Hepatic stellate cell (primary cell): ENCODE results near the gene GRIN3B.
A peak's percentile ranks its signal among the peaks of the same experiment; 100 is the strongest.

ENCODE experiments used
- DNase-seq: peaks from one replicate; pipeline ENCODE4 v3.0.0; 2011; ENCODE audit warnings: low spot score

The GRIN3B gene

DNA sequence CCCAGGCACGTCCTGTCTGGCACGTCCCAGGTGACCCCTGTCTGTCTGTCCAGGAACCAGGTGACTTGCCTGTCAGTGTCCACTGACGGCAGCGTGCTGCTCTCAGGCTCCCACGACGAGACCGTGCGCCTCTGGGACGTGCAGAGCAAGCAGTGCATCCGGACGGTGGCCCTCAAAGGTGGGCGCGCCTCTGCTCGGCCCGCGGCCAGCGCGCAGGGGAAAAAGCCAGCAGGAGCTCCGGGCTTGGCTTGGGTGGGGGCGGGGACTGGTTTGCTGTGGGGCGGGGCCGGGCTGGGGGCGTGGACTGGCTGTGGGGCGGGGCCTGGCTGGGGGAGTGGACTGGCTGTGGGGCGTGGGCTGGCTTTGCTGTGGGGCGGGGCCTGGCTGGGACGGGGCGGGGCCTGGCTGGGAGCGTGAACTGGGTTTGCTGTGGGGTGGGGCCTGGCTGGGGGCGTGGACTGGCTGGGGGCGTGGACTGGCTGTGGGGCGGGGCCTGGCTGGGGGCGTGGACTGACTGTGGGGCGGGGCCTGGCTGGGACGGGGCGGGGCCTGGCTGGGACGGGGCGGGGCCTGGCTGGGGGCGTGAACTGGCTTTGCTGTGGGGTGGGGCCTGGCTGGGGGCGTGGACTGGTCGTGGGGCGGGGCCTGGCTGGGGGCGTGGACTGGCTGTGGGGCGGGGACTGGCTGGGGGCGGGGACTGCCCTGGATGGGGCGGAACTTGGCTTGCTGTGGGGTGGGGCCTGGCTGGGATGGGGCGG is 8.9 kb upstream of the GRIN3B start:
- no peak for DNase-seq

DNA sequence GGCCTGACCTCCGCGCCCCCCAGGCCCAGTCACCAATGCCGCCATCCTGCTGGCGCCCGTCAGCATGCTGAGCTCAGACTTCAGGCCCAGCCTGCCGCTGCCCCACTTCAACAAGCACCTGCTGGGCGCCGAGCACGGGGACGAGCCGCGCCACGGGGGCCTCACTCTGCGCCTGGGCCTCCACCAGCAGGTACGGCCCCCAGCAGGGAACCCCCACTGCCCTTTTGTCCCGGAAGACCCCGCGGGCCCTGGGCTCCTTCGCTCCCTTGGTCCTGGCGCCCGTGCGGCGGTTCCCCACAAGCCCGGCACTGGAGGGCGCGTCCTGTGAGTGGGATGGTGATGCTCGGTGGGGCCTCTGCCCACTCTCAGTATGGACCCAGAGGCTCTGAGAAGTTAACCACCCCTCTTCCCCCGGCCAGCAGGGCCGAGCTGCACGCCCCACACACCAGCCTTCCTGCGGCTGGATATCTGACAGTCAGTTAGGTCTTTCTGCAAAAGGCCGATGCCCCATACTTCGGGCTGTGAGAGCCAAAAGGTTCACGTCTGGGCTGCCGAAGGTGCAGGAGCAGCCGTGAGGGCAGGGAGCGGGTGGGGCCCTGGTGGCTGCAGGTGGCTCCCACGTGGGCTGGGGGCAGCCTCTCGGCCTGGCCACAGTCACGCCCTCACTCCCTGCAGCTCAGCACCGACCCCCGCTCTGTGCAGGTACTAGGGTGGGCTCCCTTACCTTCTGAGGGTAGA is 8.1 kb upstream of the GRIN3B start:
- no peak for DNase-seq

DNA sequence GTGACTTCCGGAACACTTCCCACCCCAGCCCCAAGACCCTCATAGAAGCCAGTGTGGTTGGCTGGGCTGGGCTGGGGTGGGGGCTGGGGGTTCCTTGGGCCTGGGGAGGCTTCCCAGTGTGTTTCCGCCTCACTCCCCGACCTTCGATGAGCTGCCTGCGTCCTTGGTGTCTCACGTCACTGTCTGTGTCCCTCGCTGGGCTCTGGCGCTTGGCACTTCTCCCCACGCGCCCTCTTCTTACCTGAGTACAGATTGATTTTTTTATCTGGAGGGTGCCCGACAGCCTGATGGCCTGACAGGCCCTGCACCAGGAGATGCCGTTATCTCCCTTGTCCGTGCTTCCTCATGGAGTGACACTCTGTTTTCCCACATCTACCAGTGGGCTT is 7.6 kb upstream of the GRIN3B start:
- DNase-seq, result no peak

DNA sequence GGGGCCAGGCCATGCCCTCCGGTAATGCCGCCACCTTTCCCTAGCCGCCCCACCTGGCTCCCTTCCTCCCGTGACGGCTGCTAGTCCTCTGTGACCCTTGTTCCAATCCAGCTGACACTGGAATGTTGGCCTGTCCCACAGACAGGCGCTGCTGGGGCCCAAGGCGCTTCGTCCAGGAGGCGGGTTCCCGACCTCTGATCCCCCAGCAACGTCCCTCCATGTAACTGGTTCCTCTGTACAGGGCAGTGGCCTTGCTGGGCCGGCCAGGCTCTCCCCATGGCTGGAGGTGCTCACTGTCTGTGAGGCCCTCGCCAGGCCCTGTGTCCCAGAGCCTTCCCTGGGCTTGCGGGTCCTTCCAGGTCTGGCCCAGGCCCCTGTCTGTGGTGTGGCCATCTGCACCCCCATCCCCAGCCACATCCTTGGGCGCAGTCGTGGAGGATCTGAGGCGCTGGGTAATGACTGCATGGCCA is 6.8 kb upstream of the GRIN3B start:
- DNase-seq, result no peak

DNA sequence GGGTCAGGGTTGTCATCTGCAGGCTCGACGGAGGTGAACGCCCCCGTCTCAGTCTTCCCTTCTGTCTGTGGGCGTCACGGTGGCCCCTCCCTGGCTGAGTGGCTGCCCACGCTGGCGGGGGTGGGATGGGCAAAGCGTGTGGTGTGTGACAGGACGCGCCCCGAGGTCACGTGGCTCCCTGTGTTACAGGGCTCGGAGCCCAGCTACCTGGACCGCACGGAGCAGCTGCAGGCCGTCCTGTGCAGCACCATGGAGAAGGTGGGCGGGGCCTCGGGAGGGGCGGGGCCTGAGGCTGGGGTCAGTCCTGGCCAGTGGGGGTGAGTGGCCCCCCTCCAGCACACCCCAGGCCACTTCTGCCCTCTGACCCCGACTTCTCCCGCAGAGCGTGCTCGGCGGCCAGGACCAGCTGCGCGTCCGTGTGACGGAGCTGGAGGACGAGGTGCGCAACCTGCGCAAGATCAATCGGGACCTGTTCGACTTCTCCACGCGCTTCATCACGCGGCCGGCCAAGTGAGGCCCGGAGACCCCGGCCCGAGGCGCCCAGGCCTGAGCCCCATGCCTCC is 6.3 kb upstream of the GRIN3B start:
- no peak for DNase-seq

DNA sequence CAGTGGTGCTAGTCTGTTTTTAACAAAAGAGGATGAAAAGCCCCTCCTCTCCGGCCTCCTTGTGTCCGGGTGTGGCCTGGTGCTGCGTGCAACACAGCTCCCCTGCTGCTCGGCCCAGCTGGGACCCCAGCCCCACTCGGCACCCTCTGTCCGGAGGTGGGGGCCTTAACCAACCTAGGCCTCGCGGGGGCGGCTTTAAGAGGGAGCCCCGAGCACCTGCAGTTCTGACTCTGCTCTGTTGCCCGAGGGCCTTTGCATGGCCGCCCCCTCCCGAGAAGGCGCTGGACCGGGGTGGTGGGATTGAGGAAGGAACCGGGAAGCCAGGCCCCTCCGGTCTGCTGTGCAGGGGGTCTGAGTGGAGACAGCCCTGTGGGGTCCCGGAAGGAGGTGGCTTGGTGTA is 5.7 kb upstream of the GRIN3B start:
- no peak for DNase-seq

DNA sequence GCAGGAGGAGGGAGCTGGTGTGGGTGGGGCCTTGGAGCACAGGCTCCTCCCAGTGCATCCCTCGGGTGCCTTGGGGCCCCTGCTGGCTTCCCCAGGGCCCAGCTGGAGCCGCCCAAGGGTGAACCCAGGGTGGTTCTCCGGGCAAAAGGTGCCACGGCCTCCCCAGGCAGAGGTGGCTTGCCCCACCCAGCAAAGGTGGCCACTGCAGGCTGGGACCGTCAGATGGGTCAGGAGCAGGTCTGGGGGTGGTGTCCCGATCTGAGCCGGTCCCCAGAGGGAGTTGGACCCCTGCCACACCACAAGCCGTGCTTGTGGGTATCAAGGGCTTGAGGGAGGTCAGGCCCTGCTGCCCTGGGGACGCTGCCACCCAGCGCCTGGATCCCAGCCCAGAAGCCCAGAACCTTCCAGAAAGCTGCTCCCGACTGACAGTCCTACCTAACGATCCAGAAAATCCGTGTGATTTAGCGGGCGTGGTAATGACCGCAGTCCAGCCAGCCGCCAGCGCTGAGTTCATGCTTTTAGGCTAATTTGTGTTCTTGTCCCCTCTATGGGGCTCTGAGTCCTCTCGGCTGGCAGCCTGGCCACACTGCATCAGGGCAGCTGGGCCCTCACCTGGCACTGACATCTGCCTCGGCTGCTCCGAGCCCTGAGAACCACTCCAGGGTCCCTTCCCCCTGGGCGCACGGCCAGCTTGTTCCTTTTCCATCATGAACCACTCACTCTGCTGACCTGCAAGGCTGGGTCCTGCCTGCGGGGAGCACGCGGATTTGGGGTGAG is 5.0 kb upstream of the GRIN3B start:
- DNase-seq, result no peak

DNA sequence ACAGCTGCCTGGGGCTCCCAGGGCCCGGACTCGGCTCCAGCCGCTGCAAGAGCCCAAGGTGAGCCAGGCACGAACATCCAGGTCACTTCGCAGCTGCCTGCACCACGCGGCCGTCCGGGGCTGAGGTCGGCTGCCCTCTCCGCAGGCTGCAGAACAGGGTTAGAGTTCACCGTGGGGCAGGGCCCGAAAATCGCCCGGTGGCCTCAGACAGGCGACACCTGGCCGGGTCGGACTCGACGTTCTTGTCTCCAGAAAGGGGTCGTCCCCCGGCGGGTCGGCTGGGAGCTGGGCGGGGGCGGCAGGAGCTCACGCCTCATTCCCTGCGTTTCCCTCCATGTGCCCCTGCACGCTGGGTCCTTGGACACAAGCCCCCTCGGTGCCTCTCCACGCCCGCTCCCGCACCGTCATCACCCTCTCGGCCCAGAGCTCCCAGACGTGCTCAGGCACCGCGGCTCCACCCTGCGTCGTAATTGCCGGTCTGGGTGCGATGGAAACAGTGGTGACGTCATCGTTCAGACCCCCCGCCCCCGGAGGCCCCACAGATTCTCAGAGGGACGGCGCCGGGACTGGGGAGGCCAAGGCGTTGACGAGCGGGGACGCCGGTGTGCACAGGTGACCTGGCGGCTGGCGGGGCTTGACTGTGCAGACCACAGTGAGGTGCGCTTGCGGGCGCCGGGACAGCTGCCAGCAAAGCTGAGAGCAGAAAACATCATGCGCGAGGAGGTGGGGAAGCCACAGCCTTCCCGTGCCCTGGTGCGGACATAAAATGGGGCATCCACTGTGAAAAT is 4.0 kb upstream of the GRIN3B start:
- peak; percentile 77 for DNase-seq

DNA sequence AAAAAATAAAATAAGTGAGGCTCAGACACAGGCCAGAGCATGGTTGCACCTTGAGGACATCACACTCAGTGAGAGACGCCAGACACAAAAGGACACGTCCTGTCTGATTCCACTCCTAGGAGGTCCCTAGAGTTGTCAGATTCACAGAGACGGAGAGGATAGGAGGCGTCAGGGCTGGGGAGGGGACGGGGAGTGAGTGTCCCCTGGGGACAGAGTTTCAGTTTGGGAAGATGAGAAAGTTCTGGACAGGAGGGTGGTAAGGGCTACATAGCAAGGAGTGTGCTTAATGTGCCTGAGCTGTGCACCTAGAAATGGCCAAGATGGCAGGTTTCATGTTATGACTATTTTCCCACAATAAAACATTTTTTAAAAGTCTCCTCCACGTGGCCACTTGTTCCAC is 2.2 kb upstream of the GRIN3B start:
- no peak for DNase-seq

DNA sequence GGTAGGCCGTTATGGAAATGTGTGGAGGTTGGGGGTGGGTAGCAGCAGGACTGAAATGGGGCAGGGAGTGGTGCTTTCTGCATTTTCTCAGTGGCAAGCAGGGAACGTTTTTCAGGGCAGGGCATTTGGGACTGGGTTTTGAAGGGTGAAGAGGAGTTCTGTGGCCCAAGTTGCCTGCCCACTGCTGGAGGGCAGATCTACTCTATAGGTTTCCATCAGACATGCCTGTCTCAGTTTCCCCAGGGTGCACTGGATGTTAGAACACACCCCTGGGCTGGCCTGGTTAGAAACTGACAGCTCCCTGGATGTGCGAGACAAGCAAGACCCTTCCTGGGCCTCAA is 870 bp upstream of the GRIN3B start:
- DNase-seq, result no peak

DNA sequence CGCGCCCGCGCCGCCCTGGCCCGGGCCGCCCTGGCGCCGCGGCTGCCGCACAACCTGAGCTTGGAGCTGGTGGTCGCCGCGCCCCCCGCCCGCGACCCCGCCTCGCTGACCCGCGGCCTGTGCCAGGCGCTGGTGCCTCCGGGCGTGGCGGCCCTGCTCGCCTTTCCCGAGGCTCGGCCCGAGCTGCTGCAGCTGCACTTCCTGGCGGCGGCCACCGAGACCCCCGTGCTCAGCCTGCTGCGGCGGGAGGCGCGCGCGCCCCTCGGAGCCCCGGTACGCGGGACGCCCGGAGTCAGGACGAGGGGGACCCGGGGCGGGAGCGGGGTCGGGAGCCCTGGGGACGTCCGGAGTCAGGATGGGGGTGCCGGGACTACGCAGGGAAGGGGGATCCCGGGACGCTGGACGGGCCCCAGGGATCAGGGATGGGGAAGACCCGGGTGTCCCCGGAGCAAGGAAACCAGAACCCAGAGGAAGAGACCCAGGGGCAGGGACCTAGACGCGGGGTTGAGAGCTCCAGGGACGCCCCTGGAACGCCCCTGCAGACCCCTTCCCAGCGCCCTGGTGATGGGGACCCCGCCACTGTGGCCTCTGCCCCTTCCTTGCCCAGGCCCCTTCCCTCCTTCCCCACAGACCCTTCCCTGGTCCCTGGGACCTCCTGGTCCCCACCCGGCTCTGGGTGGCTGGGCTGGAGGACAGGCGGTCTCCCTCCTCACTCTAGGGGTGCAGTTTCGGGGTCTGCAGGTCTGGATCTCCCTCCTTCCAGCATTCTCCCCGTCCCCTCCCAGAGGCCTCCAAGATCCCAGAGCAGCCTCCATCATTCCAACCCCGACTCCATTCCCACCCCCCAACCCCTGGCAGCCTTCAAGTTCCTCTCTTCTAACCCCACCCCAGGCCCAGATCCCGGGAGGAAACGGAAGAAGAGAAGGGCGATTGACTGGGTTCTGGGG is 645 bp downstream of the GRIN3B start:
- peak; percentile 45 for DNase-seq

DNA sequence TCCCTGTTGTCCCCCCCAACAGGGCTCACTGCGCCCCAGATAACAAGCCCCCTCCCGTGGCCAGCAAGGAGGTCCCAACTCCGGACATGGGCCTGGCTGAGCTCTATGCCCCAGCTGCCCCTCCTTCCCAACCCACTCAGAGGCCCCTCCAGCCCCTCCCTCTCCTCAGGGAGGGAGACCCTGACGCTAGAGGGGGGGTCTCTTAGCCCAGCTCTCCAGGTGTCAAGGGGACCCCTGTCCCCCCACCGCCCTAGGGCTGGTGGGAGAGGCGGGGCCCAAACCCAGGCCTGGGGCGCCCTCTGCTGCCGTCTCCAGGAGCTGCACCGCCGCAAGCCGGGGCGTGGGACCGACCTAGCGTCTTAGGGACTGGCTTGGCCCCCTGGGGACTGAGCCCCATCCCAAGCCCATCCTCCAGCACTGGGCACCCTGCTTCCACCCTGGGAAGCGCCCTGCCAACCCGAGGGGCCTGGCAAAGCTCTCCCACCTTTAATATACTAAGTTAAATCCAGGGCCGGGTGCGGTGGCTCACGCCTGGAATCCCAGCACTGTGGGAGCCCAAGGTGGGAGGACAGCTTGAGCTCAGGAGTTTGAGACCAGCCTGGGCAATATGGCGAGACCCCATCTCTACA is 1.4 kb downstream of the GRIN3B start:
- peak; percentile 76 for DNase-seq

DNA sequence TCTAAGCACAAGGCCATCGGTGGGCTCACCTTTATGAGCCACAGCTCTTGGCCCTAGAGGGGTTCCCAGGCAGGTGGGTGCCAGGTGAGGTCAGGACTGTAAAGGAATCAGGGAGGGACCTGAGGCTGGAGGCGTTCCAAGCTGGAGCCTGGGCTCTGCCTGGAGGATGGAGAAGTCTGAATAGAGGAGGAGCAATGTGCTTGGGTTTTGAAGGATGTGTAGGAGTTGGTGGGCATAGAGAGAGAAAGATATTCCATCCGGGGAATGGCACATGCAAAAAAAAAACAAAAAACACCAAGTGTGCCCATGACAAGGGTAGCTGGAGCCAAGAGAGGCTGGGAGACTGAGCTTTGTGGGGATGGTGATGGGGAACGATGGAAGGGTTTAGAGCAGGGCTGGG is 2.4 kb downstream of the GRIN3B start:
- no peak for DNase-seq

DNA sequence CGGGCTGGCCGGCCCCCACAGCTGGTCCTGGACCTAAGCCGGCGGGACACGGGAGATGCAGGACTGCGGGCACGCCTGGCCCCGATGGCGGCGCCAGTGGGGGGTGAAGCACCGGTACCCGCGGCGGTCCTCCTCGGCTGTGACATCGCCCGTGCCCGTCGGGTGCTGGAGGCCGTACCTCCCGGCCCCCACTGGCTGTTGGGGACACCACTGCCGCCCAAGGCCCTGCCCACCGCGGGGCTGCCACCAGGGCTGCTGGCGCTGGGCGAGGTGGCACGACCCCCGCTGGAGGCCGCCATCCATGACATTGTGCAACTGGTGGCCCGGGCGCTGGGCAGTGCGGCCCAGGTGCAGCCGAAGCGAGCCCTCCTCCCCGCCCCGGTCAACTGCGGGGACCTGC is 3.1 kb downstream of the GRIN3B start:
- no peak for DNase-seq

DNA sequence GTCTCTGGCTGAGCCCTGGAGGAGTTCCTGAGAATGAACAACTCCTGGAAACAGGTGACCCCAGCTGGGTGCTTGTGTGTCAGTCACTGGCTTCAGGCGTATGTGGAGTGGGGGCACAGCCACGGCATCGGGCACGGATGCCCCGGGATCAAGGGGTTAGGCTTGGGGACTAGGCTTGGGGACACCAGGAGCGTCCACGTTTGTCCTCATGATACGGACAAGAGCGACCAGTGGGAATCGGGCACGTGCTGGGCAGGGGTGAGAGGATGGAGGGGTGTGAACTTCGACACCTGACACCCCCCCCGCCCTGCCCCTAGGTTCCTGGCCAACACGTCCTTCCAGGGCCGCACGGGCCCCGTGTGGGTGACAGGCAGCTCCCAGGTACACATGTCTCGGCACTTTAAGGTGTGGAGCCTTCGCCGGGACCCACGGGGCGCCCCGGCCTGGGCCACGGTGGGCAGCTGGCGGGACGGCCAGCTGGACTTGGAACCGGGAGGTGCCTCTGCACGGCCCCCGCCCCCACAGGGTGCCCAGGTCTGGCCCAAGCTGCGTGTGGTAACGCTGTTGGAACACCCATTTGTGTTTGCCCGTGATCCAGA is 4.1 kb downstream of the GRIN3B start:
- DNase-seq, result no peak

DNA sequence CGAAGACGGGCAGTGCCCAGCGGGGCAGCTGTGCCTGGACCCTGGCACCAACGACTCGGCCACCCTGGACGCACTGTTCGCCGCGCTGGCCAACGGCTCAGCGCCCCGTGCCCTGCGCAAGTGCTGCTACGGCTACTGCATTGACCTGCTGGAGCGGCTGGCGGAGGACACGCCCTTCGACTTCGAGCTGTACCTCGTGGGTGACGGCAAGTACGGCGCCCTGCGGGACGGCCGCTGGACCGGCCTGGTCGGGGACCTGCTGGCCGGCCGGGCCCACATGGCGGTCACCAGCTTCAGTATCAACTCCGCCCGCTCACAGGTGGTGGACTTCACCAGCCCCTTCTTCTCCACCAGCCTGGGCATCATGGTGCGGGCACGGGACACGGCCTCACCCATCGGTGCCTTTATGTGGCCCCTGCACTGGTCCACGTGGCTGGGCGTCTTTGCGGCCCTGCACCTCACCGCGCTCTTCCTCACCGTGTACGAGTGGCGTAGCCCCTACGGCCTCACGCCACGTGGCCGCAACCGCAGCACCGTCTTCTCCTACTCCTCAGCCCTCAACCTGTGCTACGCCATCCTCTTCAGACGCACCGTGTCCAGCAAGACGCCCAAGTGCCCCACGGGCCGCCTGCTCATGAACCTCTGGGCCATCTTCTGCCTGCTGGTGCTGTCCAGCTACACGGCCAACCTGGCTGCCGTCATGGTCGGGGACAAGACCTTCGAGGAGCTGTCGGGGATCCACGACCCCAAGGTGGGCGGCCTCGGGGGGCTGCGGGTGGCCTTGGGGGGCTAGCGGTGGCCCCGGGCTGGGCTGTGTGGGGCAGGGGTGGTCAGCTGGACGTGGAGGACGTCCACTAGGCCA is 4.8 kb downstream of the GRIN3B start:
- no peak for DNase-seq

DNA sequence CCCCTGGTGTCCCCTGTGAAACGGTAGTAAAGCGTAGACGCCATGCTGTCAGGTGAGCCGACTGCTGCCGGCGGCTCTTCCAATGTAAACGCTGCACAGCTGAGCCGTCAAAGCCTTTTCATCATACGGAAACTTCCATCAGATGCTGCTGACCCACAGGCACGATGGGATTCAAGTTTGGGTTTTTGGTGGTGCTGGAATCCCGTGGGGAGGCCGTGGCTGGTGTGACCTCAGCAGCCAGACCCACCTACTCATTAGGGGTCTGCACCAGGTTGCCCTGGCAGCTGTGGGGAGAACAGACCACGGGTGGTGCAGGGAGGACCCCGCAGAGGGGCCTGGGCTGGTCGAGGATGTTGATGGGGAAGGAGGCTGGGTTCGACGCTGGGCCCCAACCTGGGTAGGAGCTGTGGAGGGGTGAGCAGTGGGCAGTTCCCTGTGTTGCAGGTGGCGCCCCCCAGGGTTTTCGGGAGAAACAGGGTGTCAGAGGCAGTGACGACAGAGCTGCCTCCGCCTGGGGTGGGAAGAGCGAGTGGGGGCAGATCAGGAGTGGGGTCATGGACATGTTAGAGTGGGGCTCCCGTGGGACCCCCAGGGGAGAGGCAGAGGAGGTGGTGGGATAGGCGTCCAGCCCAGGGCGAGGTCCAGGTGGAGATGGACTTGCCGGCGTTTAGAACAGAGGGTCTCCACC is 6.6 kb downstream of the GRIN3B start:
- DNase-seq, result no peak
